Mammary epithelial cell (primary cell): ENCODE results near the gene LRP2.

Experiments
- CTCF ChIP-seq, 2 donors: IDR thresholded peaks in 1 of 2; conservative IDR thresholded peaks in 1 of 2; 2 replicates each; pipeline ENCODE4 v1.5.1; 2011 to 2012; ENCODE audit warnings: inconsistent platforms in 2 of 2, low read length in 2 of 2, mild to moderate bottlenecking in 2 of 2, control low read depth in 1 of 2, low read depth in 1 of 2; ENCODE audit not compliant: insufficient read depth in 1 of 2; ENCODE audit errors: extremely low read depth in 1 of 2
- EZH2 ChIP-seq: IDR thresholded peaks from 2 replicates; pipeline ENCODE4 v1.6.1; 2012; ENCODE audit warnings: low read length, inconsistent platforms, borderline replicate concordance

DNA sequence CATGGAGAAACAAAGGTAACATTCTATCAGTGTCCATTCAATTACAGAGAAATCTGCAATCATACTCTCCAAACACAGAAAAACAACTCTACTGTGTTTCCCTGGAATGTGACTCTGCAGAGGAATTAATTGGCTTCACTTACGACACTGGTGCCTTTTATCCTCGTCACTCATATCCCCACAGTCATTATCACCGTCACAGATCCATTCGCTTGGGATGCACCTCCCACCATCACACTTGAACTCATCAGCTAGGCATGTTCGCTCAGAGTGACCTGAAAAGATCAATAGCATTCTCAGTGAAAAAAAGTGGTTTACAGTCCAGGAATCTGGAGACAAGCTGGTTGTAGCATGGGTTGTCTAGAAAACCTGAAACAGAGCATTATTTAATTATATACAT lies 168.7 kb downstream of the LRP2 start:
- TF ChIP-seq CTCF (conservative IDR thresholded peaks at IDR 0.05 in 1 of 2, IDR thresholded peaks at IDR 0.05 in 1 of 2; ENCODE audit: extremely low read depth in 1 of 2, insufficient read depth in 1 of 2, low read depth in 1 of 2, low read length in 2 of 2) (no peak), EZH2 (no peak)
